H1 (cell line): ENCODE measurements around the gene MEI1. TPM values are rescaled to one million over a fixed set of nuclear protein-coding genes. Genes with fewer than 3 reads are reported as not detected.

Experiments used
- CTCF ChIA-PET: fragments of 300-600 bp; sonication (Branson Sonifier 250); formaldehyde crosslinking; loops from one replicate; lab custom pipeline; 2021; ENCODE audit not compliant: partially characterized antibody; lab: Charles Lee
- POLR2A ChIA-PET: fragments of 300-600 bp; sonication (Branson Sonifier 250); formaldehyde crosslinking; loops from one replicate; lab custom pipeline; 2021; ENCODE audit warnings: inconsistent platforms; ENCODE audit not compliant: partially characterized antibody; lab: Charles Lee
- DNase-seq, 2 experiments: peaks; one replicate each; pipeline versions ENCODE4 v3.0.0 to v3.0.0-alpha.2; 2010 to 2022; ENCODE audit warnings: low spot score in 2 of 2, low read depth in 1 of 2, mixed read lengths in 1 of 2
- FAIRE-seq: peaks from 2 replicates; lab custom pipeline; 2011; peaks lifted over from hg19 to GRCh38; lab: Jason Lieb, UNC
- H2AFZ ChIP-seq: 2 replicates; pipeline ENCODE4 v1.8.1; 2012; ENCODE audit warnings: low read length, inconsistent platforms
- H2AK5ac ChIP-seq: 2 replicates; pipeline ENCODE4 v1.6.1; 2013; ENCODE audit warnings: low read depth, low read length
- H2BK120ac ChIP-seq: replicated peaks from 2 replicates; pipeline ENCODE3; 2013; ENCODE audit warnings: low read depth, low read length, inconsistent platforms
- H2BK12ac ChIP-seq: 2 replicates; pipeline ENCODE4 v1.6.1; 2013; ENCODE audit warnings: low read depth, low read length
- H2BK15ac ChIP-seq: 2 replicates; pipeline ENCODE4 v1.6.1; 2013; ENCODE audit warnings: low read length
- H2BK20ac ChIP-seq: 2 replicates; pipeline ENCODE4 v1.6.1; 2013; ENCODE audit warnings: low read length
- H2BK5ac ChIP-seq: 2 replicates; pipeline ENCODE4 v1.6.1; 2013; ENCODE audit warnings: low read depth, low read length
- H3K14ac ChIP-seq: 2 replicates; pipeline ENCODE4 v1.6.1; 2013; ENCODE audit warnings: inconsistent platforms; ENCODE audit not compliant: insufficient read length
- H3K18ac ChIP-seq: 2 replicates; pipeline ENCODE4 v1.6.1; 2013; ENCODE audit warnings: low read length; ENCODE audit errors: extremely low read depth
- H3K23ac ChIP-seq: 2 replicates; pipeline ENCODE4 v1.6.1; 2013; ENCODE audit warnings: inconsistent platforms; ENCODE audit not compliant: insufficient read length
- H3K23me2 ChIP-seq: 2 replicates; pipeline ENCODE4 v1.6.1; 2013; ENCODE audit warnings: low read depth, low read length
- H3K27ac ChIP-seq: 2 replicates; pipeline ENCODE4 v1.6.1; 2011; ENCODE audit warnings: low read depth, low read length, inconsistent platforms
- H3K27me3 ChIP-seq, 4 experiments: replicated peaks in 1 of 4; 1 replicate in 1 of 4; 2 replicates in 3 of 4; pipeline versions ENCODE4 v1.6.1 to v1.8.1; 2011 to 2013; ENCODE audit warnings: low read length in 3 of 4, mild to moderate bottlenecking in 3 of 4, inconsistent platforms in 2 of 4, mixed read lengths in 2 of 4, moderate library complexity in 1 of 4; ENCODE audit not compliant: control insufficient read depth in 3 of 4, insufficient read depth in 3 of 4; ENCODE audit errors: extremely low read depth in 1 of 4
- H3K36me3 ChIP-seq, 4 experiments: 2 replicates each; pipeline versions ENCODE4 v1.6.1 to v1.8.1; 2011 to 2013; ENCODE audit warnings: mild to moderate bottlenecking in 4 of 4, low read length in 3 of 4, moderate library complexity in 2 of 4, control low read depth in 1 of 4, inconsistent platforms in 1 of 4; ENCODE audit not compliant: insufficient read depth in 4 of 4, control insufficient read depth in 2 of 4
- H3K4ac ChIP-seq: replicated peaks from 2 replicates; pipeline ENCODE3; 2013; ENCODE audit warnings: low read length, low read depth, mixed read lengths, inconsistent platforms; ENCODE audit not compliant: insufficient read length
- H3K4me1 ChIP-seq, 4 experiments: replicated peaks in 1 of 4; 1 replicate in 1 of 4; 2 replicates in 3 of 4; pipeline versions ENCODE4 v1.6.1 to v1.8.1; 2011 to 2013; ENCODE audit warnings: low read length in 3 of 4, inconsistent platforms in 2 of 4, mixed read lengths in 1 of 4; ENCODE audit not compliant: insufficient read depth in 4 of 4, control insufficient read depth in 3 of 4
- H3K4me2 ChIP-seq, 2 experiments: 2 replicates each; pipeline versions ENCODE4 v1.6.1 to v1.8.1; 2011 to 2013; ENCODE audit warnings: low read depth in 2 of 2, low read length in 2 of 2, control low read depth in 1 of 2, inconsistent platforms in 1 of 2, mild to moderate bottlenecking in 1 of 2; ENCODE audit not compliant: insufficient read depth in 1 of 2
- H3K4me3 ChIP-seq, 4 experiments: fragments of 200-600, 300-600 bp in 1 of 4; sonication (generic), shearing (Covaris generic), sonication (Bioruptor Twin) in 1 of 4; 2 replicates each; pipeline versions ENCODE4 v1.5.1 to v1.8.1; 2011 to 2016; ENCODE audit warnings: low read length in 4 of 4, low read depth in 3 of 4, control low read depth in 2 of 4, inconsistent platforms in 2 of 4, mild to moderate bottlenecking in 2 of 4, mixed read lengths in 1 of 4, moderate library complexity in 1 of 4; ENCODE audit not compliant: insufficient read depth in 2 of 4; ENCODE audit errors: extremely low read depth in 1 of 4
- H3K56ac ChIP-seq: replicated peaks from 2 replicates; pipeline ENCODE3; 2013; ENCODE audit warnings: low read depth, mild to moderate bottlenecking, mixed read lengths, low read length, inconsistent platforms; ENCODE audit not compliant: insufficient read length
- H3K79me1 ChIP-seq: 2 replicates; pipeline ENCODE4 v1.6.1; 2013; ENCODE audit warnings: low read depth, low read length, control low read depth
- H3K79me2 ChIP-seq, 2 experiments: 2 replicates each; pipeline versions ENCODE4 v1.6.1 to v1.8.1; 2012 to 2013; ENCODE audit warnings: low read length in 2 of 2, mild to moderate bottlenecking in 2 of 2, inconsistent platforms in 1 of 2; ENCODE audit not compliant: insufficient read depth in 2 of 2, control insufficient read depth in 1 of 2
- H3K9ac ChIP-seq, 4 experiments: replicated peaks in 1 of 4; 1 replicate in 1 of 4; 2 replicates in 3 of 4; pipeline versions ENCODE4 v1.6.1 to v1.8.1; 2011 to 2013; ENCODE audit warnings: low read depth in 3 of 4, low read length in 3 of 4, control low read depth in 2 of 4, mild to moderate bottlenecking in 2 of 4, moderate library complexity in 2 of 4, inconsistent platforms in 1 of 4; ENCODE audit errors: extremely low read depth in 1 of 4
- H3K9me3 ChIP-seq, 2 experiments: 2 replicates each; pipeline versions ENCODE4 v1.6.1 to v1.8.1; 2012 to 2013; ENCODE audit warnings: mild to moderate bottlenecking in 2 of 2, moderate library complexity in 2 of 2, control low read depth in 1 of 2, inconsistent platforms in 1 of 2, low read depth in 1 of 2, low read length in 1 of 2, mixed read lengths in 1 of 2; ENCODE audit not compliant: insufficient read depth in 2 of 2
- H4K20me1 ChIP-seq, 2 experiments: replicated peaks in 1 of 2; 2 replicates each; pipeline versions ENCODE3 to v1.8.1; 2011 to 2013; ENCODE audit warnings: inconsistent platforms in 2 of 2, low read length in 2 of 2, mild to moderate bottlenecking in 1 of 2; ENCODE audit not compliant: insufficient read depth in 2 of 2, control insufficient read depth in 1 of 2
- H4K5ac ChIP-seq: 2 replicates; pipeline ENCODE4 v1.6.1; 2013; ENCODE audit warnings: low read length, low read depth, mixed read lengths, inconsistent platforms; ENCODE audit not compliant: insufficient read length
- H4K8ac ChIP-seq: 2 replicates; pipeline ENCODE4 v1.8.0; 2013; ENCODE audit warnings: mild to moderate bottlenecking, moderate library complexity, low read length, inconsistent platforms; ENCODE audit not compliant: insufficient read depth; ENCODE audit errors: extremely low read depth
- H4K91ac ChIP-seq: replicated peaks from 2 replicates; pipeline ENCODE3; 2013; ENCODE audit warnings: low read length, mixed read lengths, inconsistent platforms; ENCODE audit not compliant: insufficient read length
- MAX ChIP-seq: IDR thresholded peaks from 2 replicates; pipeline ENCODE4 v1.6.1; 2012; ENCODE audit warnings: inconsistent platforms
- POLR2AphosphoS5 ChIP-seq: IDR thresholded peaks from 2 replicates; pipeline ENCODE4 v1.6.1; 2011; ENCODE audit warnings: low read depth, low read length
- POU5F1 ChIP-seq: IDR thresholded peaks from 2 replicates; pipeline ENCODE4 v1.6.1; 2011; ENCODE audit warnings: low read depth, mild to moderate bottlenecking, low read length, moderate library complexity
- SIN3A ChIP-seq, 2 experiments: IDR thresholded peaks in 1 of 2; conservative IDR thresholded peaks in 1 of 2; 2 replicates each; pipeline ENCODE4 v1.6.1; 2011 to 2012; ENCODE audit warnings: low read length in 2 of 2, improper control_type of control experiment in 1 of 2, low read depth in 1 of 2, mild to moderate bottlenecking in 1 of 2
- SIRT6 ChIP-seq: IDR thresholded peaks from one replicate; pipeline ENCODE4 v1.7.1; 2012; ENCODE audit warnings: low read length, inconsistent platforms
- SP1 ChIP-seq: IDR thresholded peaks from 2 replicates; pipeline ENCODE4 v1.6.1; 2011; ENCODE audit warnings: low read depth, low read length
- WGBS, 2 experiments: shearing (Covaris generic) in 1 of 2; methylation state at CpG; one replicate each; pipeline versions ENCODE4 v1.1.6 to v1.1.7; 2013 to 2015; ENCODE audit warnings: low lambda C conversion rate in 2 of 2, mixed read lengths in 2 of 2, inconsistent platforms in 1 of 2, low coverage in 1 of 2, missing lambda C conversion rate in 1 of 2; ENCODE audit not compliant: insufficient replicate concordance in 2 of 2, insufficient coverage in 1 of 2, insufficient read length in 1 of 2; ENCODE audit errors: extremely low coverage in 1 of 2, missing lambda C conversion rate in 1 of 2; 5-methylcytosine and 5-hydroxymethylcytosine counted together
- polyA plus RNA-seq, 7 experiments: library from polyadenylated mRNA; depleted of rRNA in 3 of 7; stranded (reverse) in 5 of 7; unstranded in 2 of 7; fragments of >200 nt in 5 of 7; fragments of 200-250 nt in 2 of 7; gene quantifications; 1 replicate in 5 of 7; 2 replicates in 1 of 7; 4 replicates in 1 of 7; pipeline versions ENCODE4 v1.2.1 to v1.2.3, GENCODE V29; 2011 to 2013; ENCODE audit warnings: missing spikeins in 2 of 7, mixed read lengths in 2 of 7
- total RNA-seq: library from RNA; stranded (reverse); fragmentation: NEBNext Ultra II Directional; extraction: Animal tissue kit (Norgen Biotek cat#: 25700); gene quantifications from 2 replicates; pipeline ENCODE4 v1.2.1, GENCODE V29; 2021

Gene MEI1
- total and polyA plus RNA-seq, 2 of the 8 experiments (the other 6 are each of a cell fraction or from before 2014, with no cell fraction given) = 0.27 to 0.54 TPM

DNA sequence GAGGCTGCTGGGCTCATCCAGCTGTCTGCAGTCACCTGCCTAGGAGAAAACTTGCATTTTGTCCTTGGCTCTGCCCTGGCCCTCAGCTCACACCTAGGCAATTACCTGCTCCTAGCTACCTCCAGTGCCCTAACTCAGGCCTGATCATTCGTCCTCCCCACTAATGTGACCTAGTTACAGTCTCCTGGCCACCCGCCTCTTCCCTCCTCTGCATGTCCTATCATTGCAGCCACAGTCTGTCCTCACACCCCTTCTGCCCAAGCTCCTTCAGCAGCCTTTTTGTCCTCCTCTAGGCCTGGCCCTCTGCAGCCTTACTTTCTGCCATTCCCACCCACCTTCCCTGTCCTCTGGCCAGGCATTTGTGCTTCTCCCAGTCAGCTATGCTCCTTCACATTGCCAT is 83.4 kb downstream of the MEI1 start:
- no peak overlapping the region for H2AFZ ChIP-seq
- H3K18ac ChIP-seq = no peak overlapping the region
- H3K27ac ChIP-seq = no peak overlapping the region
- ChIA-PET POLR2A (interaction anchor here (1.1 to 5.8 kb wide), 2 partner anchors 15 to 17 kb away, joined by 3 to 30 read pairs; partner anchors contain the start of gene CCDC134), CTCF (interaction anchor here (0.7 to 4.8 kb wide), 8 partner anchors 10 to 158 kb away, joined by 3 to 21 read pairs (median 4); no protein-coding TSS in a partner anchor)
- H4K8ac ChIP-seq = no peak overlapping the region
- WGBS, 2 experiments = 68% methylated on average over 2 of the region's 2 CpGs; no CpG with 5 or more reads in 1 of the 2 experiments
- H3K9me3 ChIP-seq = no peaks in the 10 kb centered on the region
- H2BK20ac ChIP-seq = no peak overlapping the region
- DNase-seq = no peak
- H3K4me1 ChIP-seq = no peaks in the 10 kb centered on the region; a peak in 1 of 7 replicates
- H3K36me3 ChIP-seq = no peaks in the 10 kb centered on the region
- no peak for FAIRE-seq
- H3K23me2 ChIP-seq = no peaks in the 10 kb centered on the region
- H3K27me3 ChIP-seq = no peaks in the 10 kb centered on the region; a peak in 2 of 7 replicates
- no peak overlapping the region for H3K9ac ChIP-seq
- no peaks in the 10 kb centered on the region for H3K79me2 ChIP-seq
- H4K91ac ChIP-seq = no peak overlapping the region
- no peak overlapping the region for H3K4ac ChIP-seq
- no peak overlapping the region for H2BK5ac ChIP-seq
- no peak overlapping the region for H3K14ac ChIP-seq
- no peak for TF ChIP-seq SP1
- no peak for TF ChIP-seq MAX
- TF ChIP-seq POLR2AphosphoS5 = no peak
- TF ChIP-seq SIN3A (conservative IDR thresholded peaks at IDR 0.05 in 1 of 2, IDR thresholded peaks at IDR 0.05 in 1 of 2; ENCODE audit: low read depth in 1 of 2, low read length in 2 of 2) = no peak
- no peak for TF ChIP-seq POU5F1
- TF ChIP-seq SIRT6 = no peak
- no peak overlapping the region for H3K4me3 ChIP-seq
- H3K23ac ChIP-seq = no peak overlapping the region
- H2BK120ac ChIP-seq = no peak overlapping the region
- H4K20me1 ChIP-seq = no peaks in the 10 kb centered on the region
- H4K5ac ChIP-seq = no peak overlapping the region
- no peak overlapping the region for H2AK5ac ChIP-seq
- H3K56ac ChIP-seq = no peak overlapping the region
- no peak overlapping the region for H3K4me2 ChIP-seq
- no peaks in the 10 kb centered on the region for H3K79me1 ChIP-seq
- no peak overlapping the region for H2BK15ac ChIP-seq
- H2BK12ac ChIP-seq = no peak overlapping the region
